Karpas-422 (cell line): ENCODE data around the gene AHCY. TPM values are rescaled to one million over a fixed set of nuclear protein-coding genes. Genes with fewer than 3 reads are reported as not detected.
"Not testable (repeated sequence)": the region's sequence is repeated elsewhere in the genome, so short reads cannot be mapped to it uniquely, and the experiment has no call there.

ENCODE experiments used
- DNase-seq: peaks from one replicate; pipeline ENCODE4 v3.0.0-alpha.2; 2015
- H2AFZ ChIP-seq: fragments of 200-600 bp; sonication (generic); 2 replicates; pipeline ENCODE4 v1.6.1; 2014; ENCODE audit warnings: antibody characterized with exemption, low read length, mixed read lengths
- H3K27ac ChIP-seq: fragments of 200-600 bp; sonication (generic); 2 replicates; pipeline ENCODE4 v1.5.1; 2014; ENCODE audit warnings: mild to moderate bottlenecking, low read length, moderate library complexity
- H3K27me3 ChIP-seq: fragments of 200-600 bp; sonication (generic); 2 replicates; pipeline ENCODE4 v1.6.1; 2014; ENCODE audit warnings: low read length, mixed read lengths
- H3K36me3 ChIP-seq: fragments of 200-600 bp; sonication (generic); 2 replicates; pipeline ENCODE4 v1.6.1; 2014; ENCODE audit warnings: low read length, mixed read lengths; ENCODE audit not compliant: insufficient read depth
- H3K4me1 ChIP-seq: fragments of 200-600 bp; sonication (generic); 2 replicates; pipeline ENCODE4 v1.6.1; 2014; ENCODE audit warnings: mild to moderate bottlenecking, low read length, mixed read lengths
- H3K4me2 ChIP-seq: fragments of 200-600 bp; sonication (generic); 2 replicates; pipeline ENCODE4 v1.6.1; 2014; ENCODE audit warnings: low read length, low read depth, mild to moderate bottlenecking; ENCODE audit not compliant: poor library complexity, severe bottlenecking
- H3K4me3 ChIP-seq: fragments of 200-600 bp; sonication (generic); 2 replicates; pipeline ENCODE4 v1.5.1; 2014; ENCODE audit warnings: mild to moderate bottlenecking, antibody characterized with exemption, low read length, mixed read lengths
- H3K79me2 ChIP-seq: fragments of 200-600 bp; sonication (generic); 2 replicates; pipeline ENCODE4 v1.6.1; 2014; ENCODE audit warnings: mild to moderate bottlenecking, low read length, mixed read lengths
- H3K9ac ChIP-seq: fragments of 200-600 bp; sonication (generic); 2 replicates; pipeline ENCODE4 v1.6.0; 2014; ENCODE audit warnings: low read length
- H3K9me2 ChIP-seq: fragments of 200-600 bp; sonication (generic), shearing (Covaris generic); replicated peaks from 2 replicates; pipeline ENCODE4 v1.6.0; 2014; ENCODE audit warnings: mild to moderate bottlenecking, low read length, moderate library complexity; ENCODE audit not compliant: insufficient read depth
- H3K9me3 ChIP-seq: fragments of 300-700, 200-600 bp; sonication (generic); 2 replicates; pipeline ENCODE4 v1.6.1; 2014; ENCODE audit warnings: low read length, mixed read lengths
- H4K20me1 ChIP-seq: fragments of 200-600 bp; sonication (generic); 2 replicates; pipeline ENCODE4 v1.6.1; 2014; ENCODE audit warnings: mild to moderate bottlenecking, antibody characterized with exemption, low read length, low read depth; ENCODE audit not compliant: insufficient read depth
- total RNA-seq: library from RNA; depleted of rRNA; stranded (reverse); fragments of >200 nt; shearing (Covaris generic); gene quantifications from 2 replicates; pipeline ENCODE4 v1.2.3, GENCODE V29; 2014; ENCODE audit warnings: low replicate concordance

AHCY gene
- total RNA-seq, 1 experiment from 2014 or later = 191 TPM

GRCh38 chr20:34296468-34296867 lies 6.7 kb downstream of the AHCY start:
- peaks cover 86% of the 10 kb centered on the region for H3K79me2 ChIP-seq
- H3K27ac ChIP-seq = no peak overlapping the region
- H3K9me2 ChIP-seq = no peaks in the 10 kb centered on the region
- H4K20me1 ChIP-seq = peaks cover 59% of the 10 kb centered on the region
- no peak overlapping the region for H3K4me3 ChIP-seq
- no peaks in the 10 kb centered on the region for H3K27me3 ChIP-seq
- H3K4me2 ChIP-seq = no peak overlapping the region
- H3K4me1 ChIP-seq = peaks cover 22% of the 10 kb centered on the region
- no peak overlapping the region for H3K9ac ChIP-seq
- no peak for DNase-seq
- no peaks in the 10 kb centered on the region for H3K9me3 ChIP-seq
- peaks cover 29% of the 10 kb centered on the region; the same call in 1 of the 2 replicates for H3K36me3 ChIP-seq
- H2AFZ ChIP-seq = no peak overlapping the region

GRCh38 chr20:34295284-34295683 lies 7.9 kb downstream of the AHCY start:
- Histone ChIP-seq H3K4me3 (no peak overlapping the region), H3K4me2 (no peak overlapping the region), H3K27ac (no peak overlapping the region), H3K27me3 (no peaks in the 10 kb centered on the region), H4K20me1 (peaks cover 53% of the 10 kb centered on the region), H3K9me2 (no peaks in the 10 kb centered on the region), H3K9me3 (no peaks in the 10 kb centered on the region), H3K36me3 (peaks cover 24% of the 10 kb centered on the region; the same call in 1 of the 2 replicates), H3K9ac (no peak overlapping the region), H3K4me1 (peaks cover 10% of the 10 kb centered on the region), H3K79me2 (peaks cover 74% of the 10 kb centered on the region), H2AFZ (no peak overlapping the region)
- no peak for DNase-seq

- H3K9ac ChIP-seq = no peak overlapping the region
- no peaks in the 10 kb centered on the region for H3K27me3 ChIP-seq
- H3K79me2 ChIP-seq = peaks cover 67% of the 10 kb centered on the region
- H3K4me1 ChIP-seq = peaks cover 5% of the 10 kb centered on the region; the same call in 1 of the 2 replicates
- peaks cover 27% of the 10 kb centered on the region; the same call in 1 of the 2 replicates for H3K36me3 ChIP-seq
- peaks cover 48% of the 10 kb centered on the region for H4K20me1 ChIP-seq
- no peak overlapping the region for H3K4me3 ChIP-seq
- H3K9me2 ChIP-seq = no peaks in the 10 kb centered on the region
- H3K4me2 ChIP-seq = no peak overlapping the region
- no peak overlapping the region for H2AFZ ChIP-seq
- no peaks in the 10 kb centered on the region for H3K9me3 ChIP-seq
- H3K27ac ChIP-seq = no peak overlapping the region
- DNase-seq = no peak
Observed at GRCh38 chr20:34294563-34294962, 8.6 kb downstream of the AHCY start.

DNA sequence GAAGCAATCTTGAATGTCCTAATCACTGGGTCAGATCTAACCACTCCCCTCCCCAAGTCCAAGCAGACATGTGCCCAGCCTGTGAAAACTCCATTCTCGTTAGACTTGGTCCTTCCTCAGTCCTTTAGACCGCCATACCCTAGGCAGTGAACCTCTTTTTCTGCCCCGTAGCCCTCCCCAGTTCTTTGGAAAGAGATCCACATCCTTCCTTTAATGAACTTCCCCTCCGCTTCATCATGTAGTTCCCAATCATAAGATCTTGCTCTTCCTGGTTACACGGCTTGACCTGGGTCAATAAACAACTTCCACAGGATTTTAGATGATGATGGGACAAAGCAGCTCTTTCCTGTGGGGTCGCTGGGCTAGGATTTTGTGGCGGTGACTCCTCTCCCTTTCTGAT lies 9.6 kb downstream of the AHCY start:
- H3K27me3 ChIP-seq = no peaks in the 10 kb centered on the region
- no peak overlapping the region for H3K9ac ChIP-seq
- H3K79me2 ChIP-seq = peaks cover 57% of the 10 kb centered on the region
- peaks cover 48% of the 10 kb centered on the region for H4K20me1 ChIP-seq
- no peak overlapping the region for H3K27ac ChIP-seq
- DNase-seq = no peak
- no peak overlapping the region for H2AFZ ChIP-seq
- no peaks in the 10 kb centered on the region for H3K9me2 ChIP-seq
- no peaks in the 10 kb centered on the region for H3K9me3 ChIP-seq
- no peak overlapping the region for H3K4me2 ChIP-seq
- H3K4me3 ChIP-seq = no peak overlapping the region
- no peaks in the 10 kb centered on the region for H3K4me1 ChIP-seq
- peaks cover 27% of the 10 kb centered on the region; the same call in 1 of the 2 replicates for H3K36me3 ChIP-seq

- no peak overlapping the region for H3K4me3 ChIP-seq
- no peak overlapping the region for H3K4me2 ChIP-seq
- H4K20me1 ChIP-seq = peaks cover 48% of the 10 kb centered on the region
- H3K79me2 ChIP-seq = peaks cover 54% of the 10 kb centered on the region
- H3K9ac ChIP-seq = no peak overlapping the region
- no peak overlapping the region for H3K27ac ChIP-seq
- no peaks in the 10 kb centered on the region for H3K27me3 ChIP-seq
- H3K9me3 ChIP-seq = no peaks in the 10 kb centered on the region
- no peak for DNase-seq
- H3K36me3 ChIP-seq = peaks cover 27% of the 10 kb centered on the region; the same call in 1 of the 2 replicates
- H3K4me1 ChIP-seq = no peaks in the 10 kb centered on the region
- no peak overlapping the region for H2AFZ ChIP-seq
- no peaks in the 10 kb centered on the region for H3K9me2 ChIP-seq
Observed at GRCh38 chr20:34293119-34293518, 10.0 kb downstream of the AHCY start.

DNA sequence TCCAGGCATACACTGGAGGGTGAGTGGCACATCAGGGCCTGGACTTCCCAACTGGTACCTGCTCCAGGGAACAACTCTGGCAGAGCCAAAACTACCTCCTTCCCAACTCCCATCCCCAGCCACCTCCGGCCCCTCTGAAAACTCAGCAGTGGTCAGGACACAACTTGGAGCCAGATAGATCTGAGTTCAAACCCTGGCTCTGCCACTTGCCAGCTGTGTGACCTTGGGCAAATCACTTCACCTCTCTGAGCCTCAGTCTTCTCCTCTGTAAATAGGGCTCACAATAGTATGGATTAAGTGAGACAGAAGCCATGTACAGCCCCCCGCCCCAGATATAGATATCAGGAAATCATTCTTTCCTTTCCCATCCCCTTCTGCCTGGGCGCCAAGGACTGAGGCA lies 10.7 kb downstream of the AHCY start:
- Histone ChIP-seq H3K4me2 (no peak overlapping the region), H3K9ac (no peak overlapping the region), H3K4me3 (no peak overlapping the region), H3K27me3 (no peaks in the 10 kb centered on the region), H3K27ac (no peak overlapping the region), H3K36me3 (peaks cover 29% of the 10 kb centered on the region; the same call in 1 of the 2 replicates), H3K79me2 (peaks cover 51% of the 10 kb centered on the region), H3K4me1 (no peaks in the 10 kb centered on the region), H2AFZ (no peak overlapping the region), H3K9me3 (no peaks in the 10 kb centered on the region), H3K9me2 (no peaks in the 10 kb centered on the region), H4K20me1 (peaks cover 48% of the 10 kb centered on the region)
- DNase-seq = no peak

GRCh38 chr20:34290471-34290870 lies 12.7 kb downstream of the AHCY start:
- no peak for DNase-seq
- Histone ChIP-seq H3K4me2 (no peak overlapping the region), H2AFZ (no peak overlapping the region), H3K9me2 (no peaks in the 10 kb centered on the region), H3K36me3 (peaks cover 37% of the 10 kb centered on the region; the same call in 1 of the 2 replicates), H3K27ac (no peak overlapping the region), H3K4me3 (no peak overlapping the region), H3K4me1 (no peaks in the 10 kb centered on the region), H3K27me3 (no peaks in the 10 kb centered on the region), H3K9me3 (no peaks in the 10 kb centered on the region), H3K9ac (no peak overlapping the region), H3K79me2 (peaks cover 31% of the 10 kb centered on the region), H4K20me1 (peaks cover 30% of the 10 kb centered on the region)

DNA sequence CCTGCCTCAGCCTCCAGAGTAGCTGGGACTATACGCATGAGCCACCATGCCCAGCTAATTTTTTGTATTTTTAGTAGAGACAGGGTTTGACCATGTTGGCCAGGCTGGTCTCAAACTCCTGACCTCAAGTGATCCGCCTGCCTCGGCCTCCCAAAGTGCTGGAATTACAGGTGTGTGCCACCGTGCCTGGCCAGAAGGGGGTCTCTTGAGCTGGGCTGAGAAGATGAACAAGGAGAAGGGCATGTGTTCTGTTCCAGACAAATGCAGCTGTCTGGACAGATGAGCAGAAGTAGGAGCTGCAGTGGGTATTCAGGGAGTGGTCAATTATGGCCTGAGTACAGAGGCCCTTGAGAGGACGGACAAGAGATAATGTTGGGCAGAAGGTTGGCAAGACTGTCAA lies 15.7 kb downstream of the AHCY start:
- not testable (repeated sequence) for H3K4me2 ChIP-seq, H3K9ac ChIP-seq, H3K4me3 ChIP-seq, H2AFZ ChIP-seq, DNase-seq, H3K27me3 ChIP-seq, H3K27ac ChIP-seq, H3K9me3 ChIP-seq, H3K79me2 ChIP-seq, H3K9me2 ChIP-seq, H4K20me1 ChIP-seq, H3K4me1 ChIP-seq
- H3K36me3 ChIP-seq = peaks cover 37% of the 10 kb centered on the region

DNA sequence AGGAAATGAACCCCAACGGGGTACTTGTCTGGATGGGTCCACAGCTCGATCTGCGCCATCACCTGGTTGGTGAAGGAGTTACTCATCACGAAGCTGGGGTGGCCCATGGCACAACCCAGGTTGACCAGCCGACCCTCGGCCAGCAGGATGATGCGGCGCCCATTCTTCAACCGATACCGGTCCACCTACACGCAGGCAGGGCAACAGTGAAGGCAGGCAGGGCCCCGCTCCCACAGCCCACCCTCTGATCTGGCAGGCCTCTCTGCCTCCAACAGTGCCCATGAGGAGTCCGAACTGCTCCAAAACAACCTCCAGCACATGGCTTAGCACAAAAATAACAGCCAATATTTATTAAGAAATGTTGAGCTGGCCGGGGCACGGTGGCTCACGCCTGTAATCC lies 17.7 kb downstream of the AHCY start:
- no peaks in the 10 kb centered on the region for H3K27me3 ChIP-seq
- no peaks in the 10 kb centered on the region for H3K9me2 ChIP-seq
- peaks cover 44% of the 10 kb centered on the region for H3K36me3 ChIP-seq
- no peak overlapping the region for H3K9ac ChIP-seq
- H3K4me1 ChIP-seq = no peaks in the 10 kb centered on the region
- no peak overlapping the region for H3K4me2 ChIP-seq
- H3K9me3 ChIP-seq = no peaks in the 10 kb centered on the region
- no peak overlapping the region for H3K27ac ChIP-seq
- no peaks in the 10 kb centered on the region for H3K79me2 ChIP-seq
- H4K20me1 ChIP-seq = 0 out of 2 replicates have a peak, but pooled peaks cover 3% of the 10 kb centered on the region
- no peak for DNase-seq
- H3K4me3 ChIP-seq = no peak overlapping the region
- no peak overlapping the region for H2AFZ ChIP-seq
